Caco-2 (cell line): ENCODE data around the gene FAM135A. TPM values are rescaled to one million over a fixed set of nuclear protein-coding genes. Genes with fewer than 3 reads are reported as not detected.

Source experiments
- BruUV-seq: library from RNA; stranded (reverse); fragments of 400-500 nt; replicated peaks from 2 replicates; lab custom pipeline; 2021; lab: Mats Ljungman, UMichigan
- CTCF ChIA-PET: fragments of 300-600 bp; sonication (Branson Sonifier 250); formaldehyde crosslinking; loops from one replicate; lab custom pipeline; 2022; ENCODE audit warnings: antibody characterized with exemption; lab: Charles Lee
- POLR2A ChIA-PET: fragments of 300-600 bp; sonication (Branson Sonifier 250); formaldehyde crosslinking; loops from one replicate; lab custom pipeline; 2022; ENCODE audit warnings: antibody characterized with exemption; lab: Charles Lee
- DNase-seq, 2 experiments: peaks; one replicate each; pipeline versions ENCODE4 v3.0.0 to v3.0.0-alpha.2; 2020 to 2022
- H3K27me3 ChIP-seq: replicated peaks from 2 replicates; pipeline ENCODE4 v1.6.0; 2011; ENCODE audit warnings: low read length; ENCODE audit not compliant: control insufficient read depth, insufficient read depth
- H3K36me3 ChIP-seq: 2 replicates; pipeline ENCODE4 v1.5.1; 2011; ENCODE audit warnings: low read length; ENCODE audit not compliant: control insufficient read depth, insufficient read depth
- H3K4me1 ChIP-seq: fragments of 250-450 bp; sonication (Bioruptor Pico); 2 replicates; pipeline ENCODE4 v1.5.1; 2020; ENCODE audit warnings: mild to moderate bottlenecking
- H3K4me3 ChIP-seq: 2 replicates; pipeline ENCODE4 v1.5.1; 2011; ENCODE audit warnings: low read depth, mild to moderate bottlenecking, control low read depth, low read length
- H3K9me3 ChIP-seq: fragments of 250-450 bp; sonication (Bioruptor Pico); 2 replicates; pipeline ENCODE4 v1.5.1; 2020; ENCODE audit warnings: mild to moderate bottlenecking, moderate library complexity
- H3K27ac Mint-ChIP-seq: one replicate; pipeline ENCODE4 v1.8.0; 2022; ENCODE audit warnings: mixed read lengths; ENCODE audit not compliant: unreplicated experiment
- H3K27me3 Mint-ChIP-seq: one replicate; pipeline ENCODE4 v1.8.0; 2022; ENCODE audit warnings: mixed read lengths; ENCODE audit not compliant: insufficient read depth, unreplicated experiment
- H3K36me3 Mint-ChIP-seq: one replicate; pipeline ENCODE4 v1.8.0; 2022; ENCODE audit warnings: mild to moderate bottlenecking, mixed read lengths; ENCODE audit not compliant: insufficient read depth, unreplicated experiment
- H3K4me1 Mint-ChIP-seq: one replicate; pipeline ENCODE4 v1.8.0; 2022; ENCODE audit warnings: low read depth, mixed read lengths; ENCODE audit not compliant: unreplicated experiment
- H3K4me3 Mint-ChIP-seq: one replicate; pipeline ENCODE4 v1.8.0; 2022; ENCODE audit warnings: mild to moderate bottlenecking, moderate library complexity, mixed read lengths; ENCODE audit not compliant: unreplicated experiment
- H3K9me3 Mint-ChIP-seq: one replicate; pipeline ENCODE4 v1.8.0; 2022; ENCODE audit warnings: mixed read lengths; ENCODE audit not compliant: unreplicated experiment
- CTCF ChIP-seq, 2 experiments: fragments of 200-600 bp in 1 of 2; IDR thresholded peaks; 1 replicate in 1 of 2; 2 replicates in 1 of 2; pipeline versions ENCODE4 v1.5.1 to v1.8.0; 2011 to 2022; ENCODE audit warnings: antibody characterized with exemption in 1 of 2, control low read depth in 1 of 2, inconsistent platforms in 1 of 2, low read depth in 1 of 2, low read length in 1 of 2, mild to moderate bottlenecking in 1 of 2, moderate library complexity in 1 of 2; ENCODE audit not compliant: insufficient read depth in 1 of 2, severe bottlenecking in 1 of 2, unreplicated experiment in 1 of 2
- intact Hi-C: fragments of 100-400 bp; cut with micrococcal nuclease; formaldehyde crosslinking; loops from one replicate; pipeline ENCODE4 v1.10.0; 2022; ENCODE audit not compliant: unreplicated experiment
- total RNA-seq: library from RNA; stranded (reverse); gene quantifications from 2 replicates; pipeline ENCODE4 v1.2.3, GENCODE V29; 2022

The FAM135A gene
- total RNA-seq, 1 experiment from 2014 or later: 18.7 TPM

GRCh38 chr6:70391492-70391891, 21.8 kb upstream of the FAM135A start:
- H3K9me3 ChIP-seq: no peaks in the 10 kb centered on the region
- Mint-ChIP-seq H3K27ac (no peak overlapping the region), H3K36me3 (no peaks in the 10 kb centered on the region), H3K27me3 (no peaks in the 10 kb centered on the region), H3K4me3 (no peak overlapping the region), H3K9me3 (peaks cover 10% of the 10 kb centered on the region), H3K4me1 (peaks cover 6% of the 10 kb centered on the region)
- ChIA-PET POLR2A (no interaction called here), CTCF (no interaction called here)
- no peaks in the 10 kb centered on the region for H3K27me3 ChIP-seq
- DNase-seq: no peak
- intact Hi-C loops: no loop called here
- 0 out of 2 replicates have a peak, but pooled peaks cover 4% of the 10 kb centered on the region for H3K4me1 ChIP-seq
- no peak overlapping the region for H3K4me3 ChIP-seq
- TF ChIP-seq CTCF (IDR thresholded peaks at IDR 0.05; ENCODE audit: insufficient read depth in 1 of 2, low read depth in 1 of 2, low read length in 1 of 2, severe bottlenecking in 1 of 2, unreplicated experiment in 1 of 2): no peak
- no TSS peak for BruUV-seq
- no peaks in the 10 kb centered on the region for H3K36me3 ChIP-seq

- ChIA-PET CTCF (no interaction called here), POLR2A (no interaction called here)
- Histone ChIP-seq H3K36me3 (no peaks in the 10 kb centered on the region), H3K4me3 (no peak overlapping the region), H3K9me3 (no peaks in the 10 kb centered on the region), H3K4me1 (peaks cover 24% of the 10 kb centered on the region), H3K27me3 (no peaks in the 10 kb centered on the region)
- Mint-ChIP-seq H3K27ac (no peak overlapping the region), H3K4me3 (no peak overlapping the region), H3K27me3 (no peaks in the 10 kb centered on the region), H3K9me3 (peaks cover 10% of the 10 kb centered on the region), H3K4me1 (peaks cover 17% of the 10 kb centered on the region), H3K36me3 (no peaks in the 10 kb centered on the region)
- intact Hi-C loops: no loop called here
- no peak for TF ChIP-seq CTCF (IDR thresholded peaks at IDR 0.05; ENCODE audit: insufficient read depth in 1 of 2, low read depth in 1 of 2, low read length in 1 of 2, severe bottlenecking in 1 of 2, unreplicated experiment in 1 of 2)
- BruUV-seq: no TSS peak
- no peak for DNase-seq
Measured at GRCh38 chr6:70394518-70395300, 18.6 kb upstream of the FAM135A start.

DNA sequence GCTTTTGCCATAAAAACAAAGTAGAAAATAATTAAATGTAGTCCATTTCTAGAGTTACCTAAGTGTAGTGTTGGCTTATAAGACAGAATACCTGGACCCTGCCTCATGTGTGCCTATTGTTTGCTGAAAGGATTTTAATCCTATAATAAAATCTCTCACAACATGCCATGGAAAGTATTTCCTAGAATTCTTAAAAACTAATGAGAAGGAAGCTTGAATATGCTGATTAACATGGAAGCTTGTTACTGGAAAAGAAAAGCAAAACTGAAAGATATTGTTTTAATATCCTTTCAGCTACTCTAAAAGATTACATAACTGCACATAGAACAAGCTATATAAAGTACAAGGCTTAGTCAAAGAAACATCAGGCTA, 18.0 kb upstream of the FAM135A start:
- no peak for TF ChIP-seq CTCF (IDR thresholded peaks at IDR 0.05; ENCODE audit: insufficient read depth in 1 of 2, low read depth in 1 of 2, low read length in 1 of 2, severe bottlenecking in 1 of 2, unreplicated experiment in 1 of 2)

More for the DNA sequence above, 18.0 kb upstream of the FAM135A start:
- H3K36me3 Mint-ChIP-seq: no peaks in the 10 kb centered on the region
- CTCF ChIA-PET: no interaction called here
- no peak overlapping the region for H3K27ac Mint-ChIP-seq
- H3K4me3 Mint-ChIP-seq: no peak overlapping the region
- Histone ChIP-seq H3K9me3 (no peaks in the 10 kb centered on the region), H3K27me3 (no peaks in the 10 kb centered on the region), H3K36me3 (no peaks in the 10 kb centered on the region), H3K4me3 (no peak overlapping the region), H3K4me1 (peaks cover 24% of the 10 kb centered on the region)
- intact Hi-C loops: no loop called here
- H3K4me1 Mint-ChIP-seq: peaks cover 21% of the 10 kb centered on the region
- no peak for DNase-seq
- no peaks in the 10 kb centered on the region for H3K27me3 Mint-ChIP-seq
- peaks cover 10% of the 10 kb centered on the region for H3K9me3 Mint-ChIP-seq
- BruUV-seq: no TSS peak
- POLR2A ChIA-PET: no interaction called here
